Stimulated activated CD4-positive, alpha-beta T cell treated with anti-CD3 and anti-CD28 coated beads, Interleukin-12 subunit alpha, Interleukin-12 subunit beta, amount 100 ng/mL, for 4 hours (primary cell): Measurements from ENCODE around the gene STK33.

Source experiments
- DNase-seq: peaks from one replicate; pipeline ENCODE4 v3.0.0-alpha.2; 2020

The STK33 gene

GRCh38 chr11:8370812-8371515, 223.1 kb downstream of the STK33 start:
- no peak for DNase-seq

- no peak for DNase-seq
Measured at GRCh38 chr11:8369592-8370205, 224.3 kb downstream of the STK33 start.

GRCh38 chr11:8368772-8369171, 225.3 kb downstream of the STK33 start:
- DNase-seq, result no peak

GRCh38 chr11:8368194-8368593, 225.8 kb downstream of the STK33 start:
- no peak for DNase-seq

- DNase-seq, result no peak
Measured at GRCh38 chr11:8366316-8366715, 227.7 kb downstream of the STK33 start.

GRCh38 chr11:8365216-8365941, 228.6 kb downstream of the STK33 start:
- no peak for DNase-seq

GRCh38 chr11:8363921-8364320, 230.1 kb downstream of the STK33 start:
- DNase-seq, result no peak

- DNase-seq, result no peak
Measured at GRCh38 chr11:8362899-8363298, 231.1 kb downstream of the STK33 start.

GRCh38 chr11:8362491-8362890, 231.5 kb downstream of the STK33 start:
- no peak for DNase-seq

GRCh38 chr11:8361664-8362210, 232.3 kb downstream of the STK33 start:
- DNase-seq, result no peak

- no peak for DNase-seq
Measured at GRCh38 chr11:8361206-8361605, 232.8 kb downstream of the STK33 start.

- no peak for DNase-seq
Measured at GRCh38 chr11:8360086-8360828, 233.8 kb downstream of the STK33 start.

- no peak for DNase-seq
Measured at GRCh38 chr11:8359521-8359920, 234.5 kb downstream of the STK33 start.

GRCh38 chr11:8357891-8358566, 236.0 kb downstream of the STK33 start:
- DNase-seq, result no peak

GRCh38 chr11:8357505-8357888, 236.5 kb downstream of the STK33 start:
- no peak for DNase-seq

- DNase-seq, result no peak
Measured at GRCh38 chr11:8356721-8357504, 237.1 kb downstream of the STK33 start.

- DNase-seq, result no peak
Measured at GRCh38 chr11:8356216-8356615, 237.8 kb downstream of the STK33 start.

- DNase-seq, result no peak
Measured at GRCh38 chr11:8355416-8355742, 238.6 kb downstream of the STK33 start.

GRCh38 chr11:8354622-8355415, 239.2 kb downstream of the STK33 start:
- no peak for DNase-seq

- DNase-seq, result no peak
Measured at GRCh38 chr11:8352876-8353505, 241.0 kb downstream of the STK33 start.
